GM12891 (cell line): ENCODE results near the gene PXDN.

Experiments
- PAX5 ChIP-seq: IDR thresholded peaks from 2 replicates; pipeline ENCODE4 v1.6.1; 2011; ENCODE audit warnings: low read length, moderate library complexity, mild to moderate bottlenecking; ENCODE audit not compliant: insufficient read depth, severe bottlenecking
- POLR2A ChIP-seq: IDR thresholded peaks from 2 replicates; pipeline ENCODE4 v1.6.1; 2011; ENCODE audit warnings: low read depth, low read length, control low read depth
- POLR2AphosphoS5 ChIP-seq: IDR thresholded peaks from 2 replicates; pipeline ENCODE4 v1.6.1; 2011; ENCODE audit warnings: low read depth, low read length, control low read depth
- POU2F2 ChIP-seq: IDR thresholded peaks from 2 replicates; pipeline ENCODE4 v1.6.1; 2011; ENCODE audit warnings: low read depth, mild to moderate bottlenecking, control low read depth, low read length, moderate library complexity
- SPI1 ChIP-seq: IDR thresholded peaks from 2 replicates; pipeline ENCODE4 v1.6.1; 2011; ENCODE audit warnings: low read depth, low read length, control low read depth
- TAF1 ChIP-seq: IDR thresholded peaks from 2 replicates; pipeline ENCODE4 v1.6.1; 2011; ENCODE audit warnings: low read depth, low read length, control low read depth

DNA sequence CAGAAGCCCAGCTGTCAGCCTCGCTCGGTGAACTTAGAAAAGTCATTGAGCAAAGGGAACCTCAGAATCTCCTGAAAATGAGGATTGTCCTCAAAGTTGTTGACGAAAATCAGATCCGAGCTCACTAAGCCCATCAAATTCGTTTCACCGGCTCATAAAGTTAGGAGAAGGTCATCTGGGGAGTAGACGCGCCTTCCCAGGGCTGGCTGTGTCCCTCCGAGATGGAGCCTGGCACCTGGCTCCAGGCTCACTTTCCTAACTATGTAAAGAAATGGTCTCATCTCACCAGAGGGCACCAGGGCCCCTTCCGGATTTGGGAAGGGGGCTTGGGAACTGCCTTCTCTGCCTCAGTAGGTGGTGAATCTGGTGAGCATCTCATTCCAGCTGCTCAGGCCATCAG is 145.5 kb downstream of the PXDN start:
- TF ChIP-seq POLR2A (no peak), SPI1 (no peak), PAX5 (no peak), TAF1 (no peak), POLR2AphosphoS5 (no peak), POU2F2 (no peak)
